ENCODE data around the gene CDH23.
A peak's percentile ranks its signal among the peaks of the same experiment; 100 is the strongest.
"Not testable (repeated sequence)": the region's sequence is repeated elsewhere in the genome, so short reads cannot be mapped to it uniquely, and the experiment has no call there.

CDH23 gene

DNA sequence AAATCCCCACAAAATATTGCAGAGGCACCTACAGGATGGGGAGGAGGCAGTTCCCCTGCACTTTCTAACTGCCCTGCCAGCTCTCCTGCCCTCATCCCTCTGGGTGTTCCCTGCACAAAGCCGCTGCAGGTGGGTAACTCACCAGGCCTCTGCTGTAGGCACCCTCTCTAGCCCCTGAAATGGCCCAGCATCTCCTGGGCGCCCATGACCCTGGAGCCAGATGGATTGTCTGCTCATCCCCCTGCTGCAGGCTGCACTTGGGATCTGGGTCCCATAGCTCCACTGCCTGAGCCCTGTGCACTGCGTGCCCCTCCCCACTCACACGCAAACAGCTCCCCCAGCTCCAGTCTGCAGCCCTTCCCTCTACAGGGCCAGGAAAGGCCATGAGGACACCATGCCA lies 192.0 kb downstream of the CDH23 start:
- DNase-seq = no peak

DNA sequence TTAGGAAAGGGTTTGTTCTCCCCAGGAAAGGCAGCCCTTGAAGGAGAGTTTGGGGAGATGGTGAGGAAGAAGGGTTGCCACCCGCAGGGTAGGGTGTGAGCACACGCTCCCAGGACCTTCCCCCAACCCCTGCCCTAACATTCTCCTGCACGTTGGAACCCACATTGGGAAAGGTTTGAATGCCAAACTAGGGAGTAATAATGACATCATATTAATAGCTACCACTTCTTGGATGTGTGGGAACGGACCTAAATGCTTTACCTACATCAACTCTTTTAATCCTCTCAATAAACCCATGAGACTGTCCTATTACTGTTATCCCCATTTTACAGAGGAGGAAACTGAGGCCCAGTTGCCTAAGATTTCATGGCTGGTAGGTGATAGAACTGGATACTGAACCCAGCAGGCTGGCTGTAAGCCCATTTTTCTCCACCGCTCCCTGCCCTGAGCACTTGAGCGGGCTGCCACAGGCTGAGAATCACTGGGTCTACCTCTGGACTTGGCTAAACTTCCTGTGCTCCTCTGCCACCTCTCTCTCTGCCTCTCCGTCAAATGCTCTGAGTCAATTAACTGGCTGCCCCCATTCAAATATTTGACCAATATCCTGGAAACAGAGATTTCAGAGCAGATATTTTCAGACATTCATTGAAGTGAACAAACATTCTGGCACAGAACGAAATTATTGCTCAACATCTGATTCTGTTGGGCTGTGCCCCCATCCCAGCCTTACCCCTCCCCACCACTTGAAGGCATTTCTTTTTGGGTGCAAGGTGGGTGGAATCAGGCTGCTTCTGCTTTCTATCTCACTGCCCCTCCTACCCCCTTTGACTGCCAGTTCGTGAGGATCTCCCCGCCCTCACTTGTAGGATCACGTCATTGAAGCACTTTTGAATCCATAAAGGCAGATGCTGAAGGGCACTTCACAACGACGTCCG lies 193.2 kb downstream of the CDH23 start:
- DNase-seq = peak; percentile 54

DNA sequence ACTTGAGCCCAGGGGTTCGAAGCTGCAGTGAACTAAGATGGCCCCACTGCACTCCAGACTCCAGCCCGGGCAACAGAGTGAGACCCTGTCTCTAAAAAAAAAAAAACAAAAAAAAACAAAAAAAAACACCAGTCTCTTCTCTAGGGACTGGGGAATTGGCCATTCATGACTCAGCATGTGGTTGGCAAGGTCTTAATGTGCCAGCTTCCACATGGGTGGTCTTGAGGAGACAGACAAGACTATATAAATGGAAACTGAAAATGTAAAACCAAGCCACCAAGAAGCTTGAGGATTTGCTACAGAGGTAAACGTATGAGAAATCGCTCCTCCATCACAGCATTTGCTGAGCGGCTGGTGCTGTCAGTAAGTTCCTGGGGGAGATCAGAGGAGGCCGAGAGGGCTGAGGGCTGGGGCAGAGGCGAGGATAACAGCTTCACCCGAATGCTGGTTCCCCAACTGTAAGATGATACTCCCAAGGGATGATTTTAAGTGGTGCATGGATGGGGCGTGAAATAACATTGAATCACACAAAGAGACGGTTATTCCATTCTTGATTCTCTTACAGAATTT lies 194.1 kb downstream of the CDH23 start:
- no peak for DNase-seq

DNA sequence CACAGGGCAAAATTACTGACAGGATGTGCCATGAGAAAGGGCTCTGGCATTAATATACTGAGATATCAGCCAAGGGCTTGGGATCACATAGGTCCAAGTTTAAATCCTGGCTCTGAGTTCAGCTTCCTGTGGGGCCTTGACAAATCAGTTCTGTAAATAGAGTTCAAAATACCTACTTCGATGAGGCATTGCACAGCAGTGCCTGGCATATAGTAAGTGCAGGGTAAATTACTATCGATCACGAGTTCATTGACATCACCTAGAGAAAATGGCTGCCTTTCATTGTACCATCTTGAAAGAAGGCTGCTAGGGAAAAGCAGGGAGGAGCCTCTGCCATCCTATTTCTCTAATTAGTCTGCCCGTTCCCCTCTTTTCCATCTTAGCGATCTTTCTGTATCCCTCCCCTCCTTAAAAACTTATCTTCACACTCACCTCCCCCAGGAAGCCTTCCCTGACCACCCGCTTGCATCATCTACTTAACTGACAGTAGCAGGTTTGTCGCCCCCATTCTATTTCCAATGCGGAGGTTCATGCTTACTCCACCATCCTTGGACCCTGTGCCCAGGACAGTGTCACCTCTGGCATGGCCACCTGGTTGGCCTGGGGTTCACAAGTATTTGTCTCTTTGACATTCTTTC lies 198.3 kb downstream of the CDH23 start:
- DNase-seq = no peak

DNA sequence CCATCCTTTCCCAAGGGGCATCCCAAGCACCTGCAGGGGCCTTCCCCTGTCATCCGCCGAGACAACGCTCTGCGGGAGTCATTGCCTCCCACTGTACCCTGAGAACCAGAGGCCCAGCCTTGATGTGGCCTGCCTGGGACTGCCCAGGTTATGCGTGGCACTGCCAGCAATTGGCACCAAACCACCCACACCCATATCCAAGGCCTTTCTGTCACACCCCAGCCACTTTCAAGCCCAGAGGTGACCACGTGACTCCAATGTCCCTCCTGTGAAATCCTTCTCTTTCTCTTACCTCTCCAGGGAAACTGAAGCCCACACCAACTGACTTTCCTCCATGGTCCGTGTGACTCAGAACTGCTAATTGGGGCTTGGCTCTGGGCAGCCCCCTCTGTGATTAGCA lies 198.9 kb downstream of the CDH23 start:
- no peak for DNase-seq

DNA sequence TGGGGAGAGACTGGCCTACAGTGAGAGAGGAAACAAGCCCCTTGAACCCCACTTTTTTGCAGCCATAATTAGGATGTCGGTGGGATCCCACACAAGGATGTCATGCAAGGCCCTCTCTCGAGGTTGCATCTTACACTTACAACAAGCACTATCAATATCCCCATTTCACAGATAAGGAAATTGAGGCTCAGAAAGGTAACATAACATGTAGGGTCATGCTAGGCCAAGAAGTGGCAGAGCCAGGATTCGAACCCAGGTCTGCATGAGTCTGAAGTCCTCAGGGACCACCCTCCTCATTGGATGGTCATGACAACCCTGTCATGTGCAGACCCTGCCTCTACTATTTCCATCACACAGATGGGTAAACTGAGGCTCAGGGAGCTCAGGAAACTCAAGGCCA lies 199.4 kb downstream of the CDH23 start:
- DNase-seq = no peak

DNA sequence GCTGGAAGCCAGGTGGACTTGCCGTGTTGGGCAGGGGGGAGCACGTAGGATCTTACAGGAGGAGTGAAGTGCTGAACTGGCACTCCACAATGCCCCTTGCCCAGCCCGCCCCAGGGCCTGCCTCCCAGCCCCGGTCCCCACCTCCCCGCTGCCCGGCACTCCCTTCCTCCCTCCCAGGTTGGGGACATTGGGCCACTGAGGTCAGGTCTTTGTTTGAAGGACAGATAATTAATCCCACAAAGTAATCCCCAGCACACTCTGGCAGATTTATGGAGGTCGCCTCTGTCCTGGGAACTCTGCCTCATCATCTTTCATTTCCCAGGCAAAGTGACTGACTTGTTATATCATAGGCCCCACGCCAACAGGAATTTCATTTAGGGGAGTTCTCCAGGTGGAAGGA lies 200.0 kb downstream of the CDH23 start:
- no peak for DNase-seq

DNA sequence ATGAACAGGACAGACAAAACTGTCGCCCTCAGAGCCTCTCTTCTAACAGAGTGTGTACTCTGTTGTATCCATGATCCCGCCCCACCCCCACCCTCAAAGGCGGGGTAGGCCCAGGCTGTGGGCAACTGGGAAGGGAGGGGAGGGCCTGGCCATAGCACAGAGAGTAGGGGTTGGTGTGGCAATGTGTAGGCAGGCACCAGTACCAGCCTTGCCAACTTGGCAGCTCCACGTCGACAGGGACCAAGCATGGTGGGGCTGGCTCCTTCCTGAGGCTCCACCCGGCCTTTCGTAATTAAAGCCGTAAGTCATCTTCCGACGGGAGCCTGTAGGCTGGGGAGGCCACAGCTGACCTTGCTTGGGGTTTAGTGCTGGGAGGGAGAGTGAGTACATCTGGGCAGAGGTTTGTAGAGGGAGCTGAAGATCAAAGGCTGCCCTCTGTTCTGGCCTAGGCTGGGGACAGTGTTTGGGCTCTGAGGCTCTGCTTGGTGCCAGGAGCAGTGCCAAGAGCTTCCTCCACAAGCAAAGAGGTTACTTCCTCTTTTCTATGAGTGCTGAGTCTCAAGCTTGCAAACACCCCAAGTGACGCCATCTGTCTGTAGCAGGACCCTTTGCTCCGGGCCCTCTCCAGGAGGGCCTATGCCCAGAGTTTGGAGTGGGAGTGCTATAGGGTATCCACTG lies 201.2 kb downstream of the CDH23 start:
- no peak for DNase-seq

DNA sequence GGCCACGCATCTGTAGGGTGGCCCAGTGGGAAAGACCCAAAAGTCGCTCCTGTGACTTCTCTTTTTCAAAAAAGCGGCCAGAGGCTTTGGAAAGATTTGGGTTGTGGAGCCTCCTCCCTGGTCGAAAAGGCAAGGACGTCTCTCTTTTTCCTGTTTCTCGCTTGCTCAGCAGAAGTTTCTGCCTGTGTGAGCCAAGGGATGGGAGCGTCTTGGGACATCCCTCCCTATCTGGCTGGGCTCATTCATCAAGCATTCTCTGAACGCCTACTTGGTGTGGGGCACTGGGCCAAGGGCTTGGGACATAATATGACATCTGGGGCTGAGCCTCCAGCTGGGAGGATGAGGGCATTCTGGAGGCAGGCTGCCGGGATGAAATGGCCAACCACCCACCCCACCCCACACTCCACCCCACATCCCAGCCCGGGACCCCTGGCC lies 201.9 kb downstream of the CDH23 start:
- DNase-seq = no peak

DNA sequence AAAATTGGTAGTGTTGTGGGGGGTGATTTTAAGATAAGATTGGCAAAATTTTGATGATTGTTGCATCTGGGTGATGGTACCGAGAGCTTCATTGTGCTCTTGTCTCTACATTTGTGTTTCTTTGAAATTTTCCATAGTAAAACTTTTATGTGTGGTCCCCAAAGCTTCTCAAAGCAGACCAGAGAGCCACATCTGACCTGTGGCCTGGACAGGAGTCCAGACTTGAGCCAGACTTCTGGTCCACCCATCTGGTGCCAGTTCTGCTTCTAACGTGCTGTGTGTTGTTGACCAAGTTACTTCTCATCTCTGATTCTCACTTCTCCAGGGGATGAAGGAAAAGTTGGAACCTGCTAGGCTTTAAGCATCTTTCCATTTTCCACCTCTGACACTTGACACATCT lies 202.8 kb downstream of the CDH23 start:
- no peak for DNase-seq

DNA sequence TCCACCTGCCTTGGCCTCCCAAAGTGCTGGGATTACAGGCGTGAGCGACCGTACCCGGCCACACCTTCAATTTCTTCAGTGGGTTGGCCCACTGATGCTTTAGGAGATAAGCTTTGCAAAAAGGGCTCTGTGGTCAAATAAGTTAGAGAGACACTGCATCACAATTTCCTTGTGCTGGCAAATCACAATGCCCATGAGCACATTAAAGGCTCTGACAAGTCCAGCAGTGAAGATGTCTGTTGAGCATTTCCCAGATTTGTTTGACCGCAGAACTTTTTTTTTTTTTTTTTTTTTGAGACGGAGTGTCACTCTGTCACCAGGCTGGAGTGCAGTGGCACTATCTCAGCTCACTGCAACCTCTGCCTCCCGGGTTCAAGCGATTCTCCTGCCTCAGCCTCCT lies 203.5 kb downstream of the CDH23 start:
- DNase-seq = not testable (repeated sequence)

DNA sequence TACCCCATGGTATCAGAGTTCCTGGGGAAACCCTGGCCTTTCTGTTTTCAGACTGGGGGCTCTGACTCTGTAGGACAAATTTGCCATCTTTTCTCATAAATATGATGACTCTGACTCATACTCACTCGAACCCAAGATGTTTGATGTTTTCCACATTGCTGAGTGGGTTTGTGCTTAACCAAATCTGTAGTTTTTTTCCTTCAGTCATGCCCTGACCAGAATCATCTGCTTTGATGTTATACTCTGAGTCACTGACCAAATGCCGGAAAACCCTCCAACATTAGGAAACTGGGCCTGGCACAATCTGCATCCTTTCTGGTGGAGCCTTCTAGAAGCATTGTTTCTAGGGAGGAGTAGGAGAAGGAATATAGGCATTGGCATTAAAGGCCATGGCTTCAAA lies 204.1 kb downstream of the CDH23 start:
- DNase-seq = no peak

DNA sequence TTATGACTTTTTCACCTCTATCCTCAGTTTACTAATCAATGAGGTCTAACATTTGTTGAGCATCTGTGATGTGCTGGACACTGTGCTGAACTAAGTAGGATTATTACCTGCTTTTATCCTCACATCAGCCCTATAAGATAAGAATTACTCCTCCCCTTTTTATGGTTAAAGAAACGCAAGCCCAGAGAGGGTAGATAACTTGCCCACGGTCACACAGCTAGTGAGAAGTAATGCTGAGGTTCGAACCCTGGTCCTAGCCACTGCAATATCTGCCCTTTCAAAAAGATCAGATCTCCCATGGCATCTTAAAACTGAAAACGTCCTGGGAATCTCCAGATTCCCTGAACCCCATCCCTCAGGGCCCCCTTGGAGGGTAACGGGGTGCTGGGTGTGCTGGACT lies 204.6 kb downstream of the CDH23 start:
- DNase-seq = no peak

DNA sequence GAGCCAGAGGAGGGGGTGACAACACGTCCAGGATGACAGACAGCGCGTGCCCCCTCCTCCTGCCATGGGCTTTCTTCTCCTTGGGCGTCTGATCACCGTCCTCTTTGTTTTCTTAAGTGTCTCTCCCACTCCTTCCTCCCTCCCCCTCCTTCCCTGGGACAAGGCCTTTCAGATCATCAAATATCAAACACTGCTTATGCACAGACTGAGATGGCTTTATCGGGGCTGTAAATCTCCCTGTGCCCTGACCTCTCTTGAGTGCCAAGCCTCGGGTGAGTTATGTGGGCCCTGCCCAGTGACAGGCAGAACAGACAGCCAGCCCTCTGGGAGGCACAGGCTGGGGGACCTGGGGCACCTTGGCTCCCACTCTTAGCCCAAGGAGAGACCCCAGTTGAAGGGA lies 206.4 kb downstream of the CDH23 start:
- DNase-seq = no peak

DNA sequence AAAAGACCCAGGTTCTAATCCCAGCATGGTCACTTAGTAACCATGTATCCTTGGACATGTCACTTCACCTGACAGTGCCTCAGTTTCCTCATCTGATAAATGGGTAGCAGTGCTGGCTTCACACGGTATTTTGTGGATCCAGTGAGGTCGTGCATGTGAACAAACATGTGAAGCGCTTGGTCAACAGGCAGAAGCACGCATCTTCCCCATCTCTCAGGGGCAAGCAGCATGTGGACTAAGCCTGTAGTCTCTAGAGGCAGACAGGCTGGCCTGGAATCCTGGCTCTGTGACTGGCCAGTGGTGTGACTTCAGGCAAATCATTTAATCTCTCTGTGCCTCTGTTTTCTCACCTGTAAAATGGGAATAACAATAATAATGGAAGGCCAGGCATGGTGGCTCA lies 207.0 kb downstream of the CDH23 start:
- DNase-seq = no peak

DNA sequence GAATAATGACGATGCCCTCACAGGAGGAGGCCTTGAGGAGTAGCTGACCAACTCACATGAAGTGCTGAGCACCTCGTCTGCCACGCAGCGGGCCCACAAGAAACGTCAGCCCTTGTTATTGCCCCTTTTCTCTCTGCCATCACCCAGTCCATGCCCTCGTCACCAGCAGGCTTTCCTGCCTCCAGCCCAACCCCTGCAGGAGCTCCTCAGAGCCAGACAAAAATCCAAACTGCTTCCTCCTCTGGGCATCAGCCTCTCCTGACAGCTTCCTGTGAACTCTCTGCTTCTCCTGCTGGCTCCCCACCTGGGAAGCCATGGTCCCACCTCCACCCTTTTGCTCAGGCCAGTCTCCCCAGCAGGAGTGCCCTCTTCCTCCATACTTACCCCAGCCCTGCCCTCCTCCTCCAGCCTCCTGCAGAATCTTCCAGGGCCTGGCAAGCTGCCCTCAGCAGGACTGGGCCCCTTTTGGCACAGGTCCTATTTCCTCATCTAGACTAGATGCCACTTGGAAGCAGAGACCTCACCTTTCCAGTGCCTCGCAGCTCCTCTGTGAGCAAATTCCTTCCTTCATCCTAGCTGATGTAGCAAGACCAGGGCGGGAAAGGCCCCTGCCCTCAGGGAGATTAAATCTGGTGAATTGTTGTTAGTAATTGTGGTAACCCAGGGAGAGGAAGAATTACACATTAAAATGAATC lies 207.8 kb downstream of the CDH23 start:
- DNase-seq = no peak

DNA sequence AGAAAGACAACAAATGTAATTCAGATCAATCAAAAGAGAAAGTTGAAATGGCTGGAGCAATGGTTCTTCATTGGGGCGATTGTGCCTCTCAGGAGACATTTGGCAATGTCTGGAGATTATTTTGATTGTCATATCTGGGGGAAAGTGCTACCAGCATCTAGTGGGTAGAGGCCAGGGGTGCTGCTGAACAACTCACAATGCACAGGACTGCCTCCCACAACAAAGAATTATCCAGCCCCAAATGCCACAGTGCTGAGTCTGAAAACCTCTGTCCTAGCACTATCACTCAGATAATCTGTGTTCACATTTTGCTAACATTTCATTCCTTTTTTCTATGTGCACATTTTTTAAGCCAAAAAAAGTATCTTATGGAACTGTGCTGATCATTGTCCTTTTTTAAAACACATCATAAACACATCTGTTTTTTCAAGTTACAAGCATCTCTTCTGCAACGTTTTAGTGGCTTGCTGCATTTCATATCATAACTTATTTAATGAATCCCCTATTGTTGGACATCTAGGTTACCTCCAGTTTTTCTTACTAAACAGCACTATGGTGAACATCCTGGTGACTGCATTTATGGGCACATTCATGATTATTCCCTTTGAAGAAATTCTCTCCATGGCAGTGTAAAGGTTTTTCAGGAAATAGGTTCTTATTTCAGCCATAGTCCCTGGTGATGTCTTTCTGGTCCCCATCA lies 208.7 kb downstream of the CDH23 start:
- no peak for DNase-seq

DNA sequence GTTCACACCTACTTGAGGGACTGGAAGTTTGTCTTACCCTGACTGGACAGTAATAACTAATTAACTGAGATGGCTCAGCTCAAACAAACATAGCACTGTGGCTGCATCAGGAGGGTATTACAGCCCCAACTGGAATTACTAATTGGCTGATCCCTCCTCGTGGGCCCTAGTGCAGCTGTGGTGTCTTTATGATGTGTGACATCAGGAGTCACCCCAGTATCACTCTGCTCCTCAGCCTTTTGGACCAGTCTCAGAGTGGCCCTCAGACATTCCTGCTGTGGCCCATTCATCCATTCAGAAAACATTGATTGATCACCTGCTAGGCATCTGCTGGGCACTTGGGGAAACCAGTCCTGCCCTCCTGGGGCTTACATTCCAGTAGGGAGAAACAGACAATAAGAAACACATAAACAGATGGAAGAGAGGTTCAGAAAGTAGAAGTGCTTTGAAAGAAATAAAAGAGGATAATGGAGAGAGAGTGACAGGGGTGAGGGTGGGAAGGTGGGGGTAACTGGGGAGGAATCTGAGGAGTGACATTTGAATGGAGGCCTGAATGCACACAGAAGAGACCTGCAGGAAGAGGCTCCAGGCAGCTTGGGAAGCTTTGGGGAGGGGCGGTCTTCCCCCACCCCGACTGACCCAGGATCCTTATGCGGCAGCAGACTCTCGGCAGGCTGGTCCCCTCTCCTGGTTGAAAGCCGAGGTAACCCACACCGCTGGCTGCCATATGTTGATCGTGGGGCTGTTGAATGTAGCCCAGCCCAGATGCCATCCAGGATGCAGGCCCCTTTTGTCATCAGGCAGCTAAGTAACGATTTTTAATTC lies 209.7 kb downstream of the CDH23 start:
- DNase-seq = no peak

DNA sequence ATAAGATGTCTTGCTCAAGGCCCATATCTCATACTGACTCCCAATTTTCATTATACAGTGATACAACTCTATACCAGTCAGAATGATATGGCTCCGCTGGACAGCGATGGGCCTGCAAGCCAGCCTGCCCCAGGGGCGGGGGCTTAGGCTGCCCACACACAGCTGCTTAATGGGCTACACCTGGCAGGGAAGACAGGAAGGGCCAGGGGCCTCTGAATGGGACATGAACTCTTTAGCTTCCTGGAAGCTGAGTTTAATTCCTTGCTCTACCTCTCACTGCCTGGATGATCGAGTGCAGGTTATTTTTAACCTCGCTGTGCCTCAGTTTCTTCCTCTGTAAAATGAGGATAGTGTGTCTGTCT lies 210.3 kb downstream of the CDH23 start:
- DNase-seq = no peak

DNA sequence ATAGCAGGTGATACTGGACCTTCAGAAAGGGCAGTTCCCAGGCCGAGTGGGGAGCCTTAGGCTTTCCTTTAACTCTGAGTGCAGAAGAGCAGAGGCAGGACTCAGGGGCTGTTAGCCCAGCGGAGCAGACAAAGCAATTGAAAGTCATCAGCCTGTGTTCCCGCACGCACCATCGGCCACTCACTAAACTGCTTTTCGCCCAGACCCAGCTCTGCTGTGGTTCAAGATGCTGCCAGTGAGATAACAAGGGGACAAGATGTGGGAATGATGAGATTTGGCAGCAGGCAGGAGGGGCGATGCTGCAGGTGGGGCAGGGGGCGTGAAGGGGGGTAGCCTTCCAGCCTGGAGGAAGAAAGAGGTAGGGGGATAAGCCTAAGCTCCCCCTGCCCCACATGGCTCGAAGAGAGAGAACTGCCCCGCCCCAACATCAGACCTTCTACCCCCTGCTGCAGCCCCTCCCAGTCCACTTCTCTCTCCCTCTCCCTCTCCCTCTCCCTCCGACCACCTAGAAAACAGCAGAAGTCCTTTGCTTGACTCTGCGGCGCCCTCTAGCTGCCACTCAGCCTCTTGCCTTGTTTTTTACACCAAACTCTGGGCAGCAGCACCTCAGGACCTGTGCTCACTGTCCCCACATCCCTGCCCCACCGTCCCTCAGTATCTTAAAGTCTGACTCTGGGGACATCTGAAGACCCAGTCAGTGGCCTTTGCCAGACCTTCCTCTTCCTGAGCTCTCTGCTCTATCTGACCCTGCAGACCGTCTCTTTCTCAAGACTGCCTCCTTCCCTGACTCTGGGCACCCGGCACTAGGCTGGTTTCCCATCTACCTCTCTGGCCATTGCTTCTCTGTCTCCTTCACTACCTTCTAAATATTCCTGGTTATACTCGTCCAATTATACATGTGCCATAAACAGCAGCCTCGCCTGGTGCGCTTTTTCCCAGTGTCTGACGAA lies 212.4 kb downstream of the CDH23 start:
- no peak for DNase-seq

Data from NCI-H524 treated with DMSO at 0.1 percent for 48 hours (cell line).